GM12878 (cell line): Measurements from ENCODE around the gene PARP6.

Source experiments
- CTCF ChIP-seq, 3 experiments: IDR thresholded peaks in 2 of 3; conservative IDR thresholded peaks in 1 of 3; 2 replicates each; pipeline ENCODE4 v1.5.1; 2011; ENCODE audit warnings: low read depth in 3 of 3, low read length in 3 of 3, mild to moderate bottlenecking in 3 of 3, control low read depth in 2 of 3, moderate library complexity in 2 of 3, inconsistent platforms in 1 of 3, mixed read lengths in 1 of 3; ENCODE audit not compliant: control insufficient read depth in 2 of 3, insufficient read depth in 1 of 3; ENCODE audit errors: extremely low read depth in 1 of 3
- DPF2 ChIP-seq: fragments of 450-650 bp; IDR thresholded peaks from 2 replicates; pipeline ENCODE4 v1.6.1; 2017; ENCODE audit warnings: mild to moderate bottlenecking
- EZH2 ChIP-seq: IDR thresholded peaks from 2 replicates; pipeline ENCODE4 v1.6.1; 2012; ENCODE audit warnings: low read depth, mild to moderate bottlenecking, control low read depth, inconsistent platforms, low read length, borderline replicate concordance; ENCODE audit not compliant: control insufficient read depth
- FOS ChIP-seq: IDR thresholded peaks from 3 replicates; pipeline ENCODE4 v1.6.1; 2011; ENCODE audit warnings: borderline replicate concordance; ENCODE audit not compliant: insufficient read length; ENCODE audit errors: extremely low read depth
- JUNB ChIP-seq: IDR thresholded peaks from 2 replicates; pipeline ENCODE4 v1.6.1; 2016; ENCODE audit warnings: antibody characterized with exemption, mild to moderate bottlenecking
- KDM1A ChIP-seq: fragments of 200-600 bp; sonication (generic); IDR thresholded peaks from 2 replicates; pipeline ENCODE4 v1.6.1; 2016; ENCODE audit warnings: borderline replicate concordance
- NR2C2 ChIP-seq: IDR thresholded peaks from 2 replicates; pipeline ENCODE4 v1.6.1; 2011; ENCODE audit warnings: borderline replicate concordance, low read depth; ENCODE audit not compliant: control insufficient read depth, insufficient read length
- PAX5 ChIP-seq: IDR thresholded peaks from 2 replicates; pipeline ENCODE4 v1.6.1; 2011; ENCODE audit warnings: low read depth, low read length, borderline replicate concordance
- POLR2A ChIP-seq: IDR thresholded peaks from 2 replicates; pipeline ENCODE4 v1.6.1; 2011; ENCODE audit warnings: low read depth, mild to moderate bottlenecking, low read length
- SMC3 ChIP-seq: IDR thresholded peaks from 2 replicates; pipeline ENCODE4 v1.6.1; 2011; ENCODE audit warnings: low read length, improper control_type of control experiment, borderline replicate concordance
- YY1 ChIP-seq: IDR thresholded peaks from 2 replicates; pipeline ENCODE4 v1.6.1; 2011; ENCODE audit warnings: low read depth, mild to moderate bottlenecking, low read length
- TF ChIP-seq, protein P1 (sequence below): IDR thresholded peaks from 2 replicates; pipeline ENCODE4 v1.6.1; 2011; ENCODE audit warnings: low read depth, low read length, improper control_type of control experiment, borderline replicate concordance
- TF ChIP-seq, protein P2 (sequence below): fragments of 450-650 bp; IDR thresholded peaks from 2 replicates; pipeline ENCODE4 v1.6.1; 2017; ENCODE audit warnings: mild to moderate bottlenecking, low read depth, inconsistent platforms; ENCODE audit not compliant: poor library complexity, severe bottlenecking
- TF ChIP-seq, protein P3 (sequence below): fragments of 450-650 bp; formaldehyde crosslinking; IDR thresholded peaks from 2 replicates; pipeline ENCODE4 v1.5.0; 2022; ENCODE audit warnings: mild to moderate bottlenecking, missing genetic modification characterization

DNA sequence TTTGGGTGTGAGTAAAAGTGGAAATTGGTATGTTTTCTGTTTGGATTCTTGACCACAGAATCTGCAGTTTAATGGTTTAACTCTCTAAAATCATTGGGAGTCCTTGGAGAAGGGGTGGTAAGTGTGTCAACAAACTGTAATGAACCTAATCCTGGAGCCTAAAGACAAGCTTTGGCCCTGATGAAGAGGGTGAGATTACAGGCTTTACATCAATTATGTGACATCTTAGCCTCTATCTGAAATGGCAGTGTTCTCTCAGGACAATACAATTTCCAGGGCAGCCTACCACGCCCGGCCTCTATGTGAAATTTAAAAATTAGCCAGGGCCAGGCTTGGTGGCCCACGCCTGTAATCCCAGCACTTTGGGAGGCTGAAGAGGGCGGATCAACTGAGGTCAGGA, 37.1 kb downstream of the PARP6 start:
- TF ChIP-seq, protein P1, sequence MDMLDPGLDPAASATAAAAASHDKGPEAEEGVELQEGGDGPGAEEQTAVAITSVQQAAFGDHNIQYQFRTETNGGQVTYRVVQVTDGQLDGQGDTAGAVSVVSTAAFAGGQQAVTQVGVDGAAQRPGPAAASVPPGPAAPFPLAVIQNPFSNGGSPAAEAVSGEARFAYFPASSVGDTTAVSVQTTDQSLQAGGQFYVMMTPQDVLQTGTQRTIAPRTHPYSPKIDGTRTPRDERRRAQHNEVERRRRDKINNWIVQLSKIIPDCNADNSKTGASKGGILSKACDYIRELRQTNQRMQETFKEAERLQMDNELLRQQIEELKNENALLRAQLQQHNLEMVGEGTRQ, result no peak
- no peak for TF ChIP-seq CTCF (IDR thresholded peaks at IDR 0.05 in 2 of 3, conservative IDR thresholded peaks at IDR 0.05 in 1 of 3; ENCODE audit: control insufficient read depth in 2 of 3, extremely low read depth in 1 of 3, insufficient read depth in 1 of 3, low read depth in 3 of 3, low read length in 3 of 3)
- no peak for TF ChIP-seq KDM1A
- TF ChIP-seq FOS, result no peak
- TF ChIP-seq JUNB, result no peak
- no peak for TF ChIP-seq DPF2
- no peak for TF ChIP-seq SMC3
- no peak for TF ChIP-seq NR2C2
- TF ChIP-seq, protein P2, sequence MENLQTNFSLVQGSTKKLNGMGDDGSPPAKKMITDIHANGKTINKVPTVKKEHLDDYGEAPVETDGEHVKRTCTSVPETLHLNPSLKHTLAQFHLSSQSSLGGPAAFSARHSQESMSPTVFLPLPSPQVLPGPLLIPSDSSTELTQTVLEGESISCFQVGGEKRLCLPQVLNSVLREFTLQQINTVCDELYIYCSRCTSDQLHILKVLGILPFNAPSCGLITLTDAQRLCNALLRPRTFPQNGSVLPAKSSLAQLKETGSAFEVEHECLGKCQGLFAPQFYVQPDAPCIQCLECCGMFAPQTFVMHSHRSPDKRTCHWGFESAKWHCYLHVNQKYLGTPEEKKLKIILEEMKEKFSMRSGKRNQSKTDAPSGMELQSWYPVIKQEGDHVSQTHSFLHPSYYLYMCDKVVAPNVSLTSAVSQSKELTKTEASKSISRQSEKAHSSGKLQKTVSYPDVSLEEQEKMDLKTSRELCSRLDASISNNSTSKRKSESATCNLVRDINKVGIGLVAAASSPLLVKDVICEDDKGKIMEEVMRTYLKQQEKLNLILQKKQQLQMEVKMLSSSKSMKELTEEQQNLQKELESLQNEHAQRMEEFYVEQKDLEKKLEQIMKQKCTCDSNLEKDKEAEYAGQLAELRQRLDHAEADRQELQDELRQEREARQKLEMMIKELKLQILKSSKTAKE, result no peak
- TF ChIP-seq, protein P3, sequence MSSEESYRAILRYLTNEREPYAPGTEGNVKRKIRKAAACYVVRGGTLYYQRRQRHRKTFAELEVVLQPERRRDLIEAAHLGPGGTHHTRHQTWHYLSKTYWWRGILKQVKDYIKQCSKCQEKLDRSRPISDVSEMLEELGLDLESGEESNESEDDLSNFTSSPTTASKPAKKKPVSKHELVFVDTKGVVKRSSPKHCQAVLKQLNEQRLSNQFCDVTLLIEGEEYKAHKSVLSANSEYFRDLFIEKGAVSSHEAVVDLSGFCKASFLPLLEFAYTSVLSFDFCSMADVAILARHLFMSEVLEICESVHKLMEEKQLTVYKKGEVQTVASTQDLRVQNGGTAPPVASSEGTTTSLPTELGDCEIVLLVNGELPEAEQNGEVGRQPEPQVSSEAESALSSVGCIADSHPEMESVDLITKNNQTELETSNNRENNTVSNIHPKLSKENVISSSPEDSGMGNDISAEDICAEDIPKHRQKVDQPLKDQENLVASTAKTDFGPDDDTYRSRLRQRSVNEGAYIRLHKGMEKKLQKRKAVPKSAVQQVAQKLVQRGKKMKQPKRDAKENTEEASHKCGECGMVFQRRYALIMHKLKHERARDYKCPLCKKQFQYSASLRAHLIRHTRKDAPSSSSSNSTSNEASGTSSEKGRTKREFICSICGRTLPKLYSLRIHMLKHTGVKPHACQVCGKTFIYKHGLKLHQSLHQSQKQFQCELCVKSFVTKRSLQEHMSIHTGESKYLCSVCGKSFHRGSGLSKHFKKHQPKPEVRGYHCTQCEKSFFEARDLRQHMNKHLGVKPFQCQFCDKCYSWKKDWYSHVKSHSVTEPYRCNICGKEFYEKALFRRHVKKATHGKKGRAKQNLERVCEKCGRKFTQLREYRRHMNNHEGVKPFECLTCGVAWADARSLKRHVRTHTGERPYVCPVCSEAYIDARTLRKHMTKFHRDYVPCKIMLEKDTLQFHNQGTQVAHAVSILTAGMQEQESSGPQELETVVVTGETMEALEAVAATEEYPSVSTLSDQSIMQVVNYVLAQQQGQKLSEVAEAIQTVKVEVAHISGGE (CRISPR knock-in tag), result no peak
- no peak for TF ChIP-seq POLR2A
- no peak for TF ChIP-seq EZH2
- no peak for TF ChIP-seq PAX5
- TF ChIP-seq YY1, result no peak
